ENCODE measurements around the gene FEV. TPM values are rescaled to one million over a fixed set of nuclear protein-coding genes. Genes with fewer than 3 reads are reported as not detected.

Gene FEV
- total RNA-seq, 1 donor, result not detected

- Histone ChIP-seq H3K9me3 (ENCODE audit: low read depth, low read length) (no peaks in the 10 kb centered on the region), H2AFZ (ENCODE audit: low read length) (no peak overlapping the region), H3K4me1 (ENCODE audit: insufficient read depth, low read length) (peaks cover 6% of the 10 kb centered on the region), H3K4me3 (ENCODE audit: insufficient read depth, low read length) (no peak overlapping the region), H3K79me2 (ENCODE audit: insufficient read depth, low read length) (no peaks in the 10 kb centered on the region), H3K27me3 (ENCODE audit: insufficient read depth, low read length) (peaks cover 68% of the 10 kb centered on the region), H3K4me2 (ENCODE audit: insufficient read depth, low read length) (no peak overlapping the region), H4K20me1 (ENCODE audit: insufficient read depth, low read length) (peaks cover 7% of the 10 kb centered on the region), H3K36me3 (ENCODE audit: insufficient read depth, low read length) (no peaks in the 10 kb centered on the region), H3K27ac (ENCODE audit: low read depth, low read length) (no peak overlapping the region)
- no peak for TF ChIP-seq CTCF (IDR thresholded peaks at IDR 0.05; ENCODE audit: extremely low read depth, low read depth, low read length)
- peak; percentile 83 for DNase-seq (ENCODE audit: insufficient read length, low spot score, missing footprints)
These were observed 13.5 kb upstream of the FEV start for GRCh38 chr2:218998414-218999002.

GRCh38 chr2:218997731-218998130 lies 12.7 kb upstream of the FEV start:
- Histone ChIP-seq H4K20me1 (ENCODE audit: insufficient read depth, low read length) (peaks cover 7% of the 10 kb centered on the region), H3K27me3 (ENCODE audit: insufficient read depth, low read length) (peaks cover 68% of the 10 kb centered on the region), H3K4me1 (ENCODE audit: insufficient read depth, low read length) (peaks cover 6% of the 10 kb centered on the region), H3K4me3 (ENCODE audit: insufficient read depth, low read length) (no peak overlapping the region), H2AFZ (ENCODE audit: low read length) (no peak overlapping the region), H3K9me3 (ENCODE audit: low read depth, low read length) (no peaks in the 10 kb centered on the region), H3K36me3 (ENCODE audit: insufficient read depth, low read length) (no peaks in the 10 kb centered on the region), H3K27ac (ENCODE audit: low read depth, low read length) (no peak overlapping the region), H3K79me2 (ENCODE audit: insufficient read depth, low read length) (no peaks in the 10 kb centered on the region), H3K4me2 (ENCODE audit: insufficient read depth, low read length) (no peak overlapping the region)
- peak; percentile 66 for DNase-seq (ENCODE audit: insufficient read length, low spot score, missing footprints)
- no peak for TF ChIP-seq CTCF (IDR thresholded peaks at IDR 0.05; ENCODE audit: extremely low read depth, low read depth, low read length)

- no peak overlapping the region for H2AFZ ChIP-seq (ENCODE audit: low read length)
- no peak overlapping the region for H3K4me2 ChIP-seq (ENCODE audit: insufficient read depth, low read length)
- DNase-seq (ENCODE audit: insufficient read length, low spot score, missing footprints), result peak; percentile 83
- H3K9me3 ChIP-seq (ENCODE audit: low read depth, low read length), result no peaks in the 10 kb centered on the region
- peaks cover 68% of the 10 kb centered on the region for H3K27me3 ChIP-seq (ENCODE audit: insufficient read depth, low read length)
- no peak overlapping the region for H3K4me3 ChIP-seq (ENCODE audit: insufficient read depth, low read length)
- no peak for TF ChIP-seq CTCF (IDR thresholded peaks at IDR 0.05; ENCODE audit: extremely low read depth, low read depth, low read length)
- H4K20me1 ChIP-seq (ENCODE audit: insufficient read depth, low read length), result peaks cover 7% of the 10 kb centered on the region
- peaks cover 6% of the 10 kb centered on the region for H3K4me1 ChIP-seq (ENCODE audit: insufficient read depth, low read length)
- no peaks in the 10 kb centered on the region for H3K79me2 ChIP-seq (ENCODE audit: insufficient read depth, low read length)
- H3K36me3 ChIP-seq (ENCODE audit: insufficient read depth, low read length), result no peaks in the 10 kb centered on the region
- no peak overlapping the region for H3K27ac ChIP-seq (ENCODE audit: low read depth, low read length)
These were observed 12.0 kb upstream of the FEV start for GRCh38 chr2:218996937-218997336.

GRCh38 chr2:218995972-218996711 lies 11.2 kb upstream of the FEV start:
- peak; percentile 75 for TF ChIP-seq CTCF (IDR thresholded peaks at IDR 0.05; ENCODE audit: extremely low read depth, low read depth, low read length)
- Histone ChIP-seq H3K27ac (ENCODE audit: low read depth, low read length) (no peak overlapping the region), H2AFZ (ENCODE audit: low read length) (peak overlapping the region; percentile 38), H3K9me3 (ENCODE audit: low read depth, low read length) (no peaks in the 10 kb centered on the region), H3K79me2 (ENCODE audit: insufficient read depth, low read length) (no peaks in the 10 kb centered on the region), H3K4me3 (ENCODE audit: insufficient read depth, low read length) (peak overlapping the region; percentile 60), H3K27me3 (ENCODE audit: insufficient read depth, low read length) (peaks cover 68% of the 10 kb centered on the region), H3K4me2 (ENCODE audit: insufficient read depth, low read length) (peak overlapping the region; percentile 78), H4K20me1 (ENCODE audit: insufficient read depth, low read length) (peaks cover 7% of the 10 kb centered on the region), H3K4me1 (ENCODE audit: insufficient read depth, low read length) (peaks cover 6% of the 10 kb centered on the region), H3K36me3 (ENCODE audit: insufficient read depth, low read length) (no peaks in the 10 kb centered on the region)
- DNase-seq (ENCODE audit: insufficient read length, low spot score, missing footprints), result peak; percentile 100

All from osteoblast (primary cell).